H9 (cell line): Measurements from ENCODE around the gene TNIK. TPM values are rescaled to one million over a fixed set of nuclear protein-coding genes. Genes with fewer than 3 reads are reported as not detected.

Experiments
- DNase-seq: peaks from one replicate; pipeline ENCODE4 v3.0.0-alpha.2; 2017
- H2AFZ ChIP-seq: one replicate; pipeline ENCODE4 v1.6.1; 2013; ENCODE audit warnings: mild to moderate bottlenecking, low read length, control low read depth, moderate library complexity
- H2AK5ac ChIP-seq: 2 replicates; pipeline ENCODE4 v1.6.1; 2013; ENCODE audit warnings: low read length, control low read depth, mixed read lengths; ENCODE audit not compliant: insufficient read length
- H2BK120ac ChIP-seq: one replicate; pipeline ENCODE4 v1.6.1; 2013; ENCODE audit warnings: low read depth, mild to moderate bottlenecking, low read length, control low read depth, inconsistent platforms; ENCODE audit not compliant: poor library complexity, severe bottlenecking
- H2BK12ac ChIP-seq: 2 replicates; pipeline ENCODE4 v1.6.1; 2013; ENCODE audit warnings: low read length, control low read depth, mixed read lengths, low read depth; ENCODE audit not compliant: insufficient read length
- H2BK15ac ChIP-seq: 2 replicates; pipeline ENCODE4 v1.6.1; 2013; ENCODE audit warnings: low read depth, low read length, control low read depth
- H2BK20ac ChIP-seq: one replicate; pipeline ENCODE4 v1.6.1; 2013; ENCODE audit warnings: low read depth, mild to moderate bottlenecking, low read length, control low read depth, inconsistent platforms; ENCODE audit not compliant: poor library complexity, severe bottlenecking
- H2BK5ac ChIP-seq: 2 replicates; pipeline ENCODE4 v1.6.1; 2013; ENCODE audit warnings: low read length, control low read depth, mixed read lengths; ENCODE audit not compliant: insufficient read length
- H3K14ac ChIP-seq: 2 replicates; pipeline ENCODE4 v1.6.1; 2013; ENCODE audit warnings: low read length, control low read depth; ENCODE audit not compliant: insufficient read depth
- H3K18ac ChIP-seq: 2 replicates; pipeline ENCODE4 v1.6.1; 2013; ENCODE audit warnings: low read depth, mild to moderate bottlenecking, mixed read lengths, low read length, control low read depth; ENCODE audit not compliant: insufficient read length
- H3K23ac ChIP-seq: 2 replicates; pipeline ENCODE4 v1.6.1; 2013; ENCODE audit warnings: low read length, control low read depth, mixed read lengths, low read depth; ENCODE audit not compliant: insufficient read length
- H3K23me2 ChIP-seq: 2 replicates; pipeline ENCODE4 v1.6.1; 2013; ENCODE audit warnings: low read depth, mild to moderate bottlenecking, mixed read lengths, low read length, control low read depth; ENCODE audit not compliant: insufficient read length, poor library complexity, severe bottlenecking
- H3K27ac ChIP-seq: 2 replicates; pipeline ENCODE4 v1.5.1; 2013; ENCODE audit warnings: low read length, control low read depth, mixed read lengths, low read depth; ENCODE audit not compliant: insufficient read length
- H3K27me3 ChIP-seq: 2 replicates; pipeline ENCODE4 v1.6.1; 2013; ENCODE audit warnings: low read length, control low read depth, inconsistent platforms; ENCODE audit not compliant: insufficient read depth
- H3K4ac ChIP-seq: 2 replicates; pipeline ENCODE4 v1.6.1; 2013; ENCODE audit warnings: low read depth, mild to moderate bottlenecking, control low read depth, inconsistent platforms, low read length, moderate library complexity
- H3K4me1 ChIP-seq: 2 replicates; pipeline ENCODE4 v1.6.1; 2013; ENCODE audit warnings: low read length, control low read depth, inconsistent platforms; ENCODE audit not compliant: insufficient read depth
- H3K4me2 ChIP-seq: 2 replicates; pipeline ENCODE4 v1.6.1; 2013; ENCODE audit warnings: low read length, control low read depth, mixed read lengths; ENCODE audit not compliant: insufficient read length, insufficient read depth
- H3K56ac ChIP-seq: 2 replicates; pipeline ENCODE4 v1.6.1; 2013; ENCODE audit warnings: low read depth, mild to moderate bottlenecking, mixed read lengths, low read length, control low read depth; ENCODE audit not compliant: insufficient read length
- H3K79me1 ChIP-seq: 2 replicates; pipeline ENCODE4 v1.6.1; 2013; ENCODE audit warnings: low read depth, mild to moderate bottlenecking, moderate library complexity, low read length, control low read depth, inconsistent platforms; ENCODE audit not compliant: insufficient read depth, poor library complexity, severe bottlenecking
- H3K79me2 ChIP-seq: 2 replicates; pipeline ENCODE4 v1.6.1; 2013; ENCODE audit warnings: low read length, control low read depth, inconsistent platforms; ENCODE audit not compliant: insufficient read depth
- H3K9ac ChIP-seq: 2 replicates; pipeline ENCODE4 v1.6.1; 2013; ENCODE audit warnings: low read length, control low read depth, mixed read lengths; ENCODE audit not compliant: insufficient read length; ENCODE audit errors: extremely low read depth
- H3K9me3 ChIP-seq: one replicate; pipeline ENCODE4 v1.6.1; 2013; ENCODE audit warnings: low read depth, low read length, inconsistent platforms; ENCODE audit not compliant: control insufficient read depth
- H3T11ph ChIP-seq: one replicate; pipeline ENCODE4 v1.6.1; 2013; ENCODE audit warnings: mild to moderate bottlenecking, low read length, control low read depth, inconsistent platforms
- H4K20me1 ChIP-seq: one replicate; pipeline ENCODE4 v1.6.1; 2013; ENCODE audit not compliant: control insufficient read depth, insufficient read length, insufficient read depth
- H4K5ac ChIP-seq: 2 replicates; pipeline ENCODE4 v1.6.1; 2013; ENCODE audit warnings: low read depth, mild to moderate bottlenecking, mixed read lengths, low read length, control low read depth; ENCODE audit not compliant: insufficient read length
- H4K8ac ChIP-seq: replicated peaks from 2 replicates; pipeline ENCODE4 v1.6.1; 2013; ENCODE audit warnings: low read length, control low read depth, mixed read lengths, low read depth; ENCODE audit not compliant: insufficient read length
- H4K91ac ChIP-seq: 2 replicates; pipeline ENCODE4 v1.6.1; 2013; ENCODE audit warnings: low read depth, mild to moderate bottlenecking, moderate library complexity, mixed read lengths, low read length, control low read depth; ENCODE audit not compliant: insufficient read length
- H3K27ac Mint-ChIP-seq, 3 experiments: 2 replicates in 2 of 3; 3 replicates in 1 of 3; pipeline ENCODE4 v1.8.0; 2020 to 2021; ENCODE audit warnings: mixed read lengths in 3 of 3, mild to moderate bottlenecking in 1 of 3, moderate library complexity in 1 of 3
- H3K27me3 Mint-ChIP-seq: 2 replicates; pipeline ENCODE4 v1.8.0; 2021; ENCODE audit warnings: low read depth, mild to moderate bottlenecking, moderate library complexity, mixed read lengths
- H3K36me3 Mint-ChIP-seq, 3 experiments: 2 replicates in 2 of 3; 3 replicates in 1 of 3; pipeline ENCODE4 v1.8.0; 2020 to 2021; ENCODE audit warnings: low read depth in 3 of 3, mixed read lengths in 3 of 3; ENCODE audit not compliant: insufficient read depth in 1 of 3
- H3K4me1 Mint-ChIP-seq, 2 experiments: 2 replicates each; pipeline ENCODE4 v1.8.0; 2020; ENCODE audit warnings: mixed read lengths in 2 of 2
- H3K4me3 Mint-ChIP-seq, 2 experiments: 2 replicates in 1 of 2; 3 replicates in 1 of 2; pipeline ENCODE4 v1.8.0; 2020 to 2021; ENCODE audit warnings: mild to moderate bottlenecking in 2 of 2, mixed read lengths in 2 of 2, moderate library complexity in 1 of 2
- H3K9me3 Mint-ChIP-seq, 2 experiments: 2 replicates in 1 of 2; 3 replicates in 1 of 2; pipeline ENCODE4 v1.8.0; 2020; ENCODE audit warnings: mild to moderate bottlenecking in 2 of 2, mixed read lengths in 2 of 2, moderate library complexity in 1 of 2
- WGBS: extraction: QIAGEN DNeasy Blood & Tissue Kit; methylation state at CpG from one replicate; pipeline ENCODE4 v1.1.7; 2013; ENCODE audit warnings: missing lambda C conversion rate, low lambda C conversion rate, mixed read lengths; ENCODE audit not compliant: insufficient read length; ENCODE audit errors: extremely low coverage; 5-methylcytosine and 5-hydroxymethylcytosine counted together
- total RNA-seq: library from RNA; stranded (reverse); gene quantifications from 2 replicates; pipeline ENCODE4 v1.2.1, GENCODE V29; 2021
- TF ChIP-seq, protein P1 (sequence below): fragments of 200-600 bp; sonication (generic); conservative IDR thresholded peaks from 3 replicates; pipeline ENCODE4 v1.8.0; 2021; ENCODE audit warnings: antibody characterized with exemption, mild to moderate bottlenecking

TNIK gene
- total RNA-seq, 1 experiment from 2014 or later, result 15.9 TPM

DNA sequence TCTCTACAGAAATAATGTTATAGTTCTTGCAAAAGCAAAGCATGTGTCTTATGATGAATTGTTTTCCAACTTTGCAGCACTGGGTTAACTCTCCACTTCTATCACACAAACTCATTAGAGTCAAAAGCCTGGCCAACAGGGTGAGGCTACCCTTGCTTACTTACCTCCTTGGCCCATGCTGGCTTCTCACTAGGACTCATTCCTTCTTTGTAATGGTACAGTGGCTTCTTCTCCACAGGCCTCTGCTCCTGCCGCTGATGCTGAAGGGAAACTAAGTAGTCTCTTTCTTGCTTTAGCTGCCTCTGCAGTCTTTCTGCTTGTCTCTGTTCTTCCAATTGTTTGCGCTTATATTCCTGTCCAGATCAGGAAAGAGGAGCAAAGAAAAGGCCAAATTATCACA, 322.2 kb downstream of the TNIK start:
- H3K4me1 ChIP-seq, result no peaks in the 10 kb centered on the region
- no peak for DNase-seq
- H3K23ac ChIP-seq, result no peak overlapping the region
- Mint-ChIP-seq H3K27ac (peak overlapping the region in 1 of 3 experiments; percentile 52; a peak in 3 of 7 replicates), H3K36me3 (peaks cover 0 to 7% (median 3%) of the 10 kb centered on the region in 3 experiments; a peak in 2 of 7 replicates), H3K4me3 (no peak overlapping the region), H3K27me3 (no peaks in the 10 kb centered on the region), H3K9me3 (no peaks in the 10 kb centered on the region), H3K4me1 (peaks cover 0 to 11% of the 10 kb centered on the region in 2 experiments; a peak in 2 of 4 replicates)
- no peak overlapping the region for H3K9ac ChIP-seq
- H4K5ac ChIP-seq, result no peak overlapping the region
- no peak overlapping the region for H3K14ac ChIP-seq
- no peak overlapping the region for H2BK120ac ChIP-seq
- no CpG with 5 or more reads among the region's 2 CpGs for WGBS
- H3K27me3 ChIP-seq, result no peaks in the 10 kb centered on the region
- TF ChIP-seq, protein P1, sequence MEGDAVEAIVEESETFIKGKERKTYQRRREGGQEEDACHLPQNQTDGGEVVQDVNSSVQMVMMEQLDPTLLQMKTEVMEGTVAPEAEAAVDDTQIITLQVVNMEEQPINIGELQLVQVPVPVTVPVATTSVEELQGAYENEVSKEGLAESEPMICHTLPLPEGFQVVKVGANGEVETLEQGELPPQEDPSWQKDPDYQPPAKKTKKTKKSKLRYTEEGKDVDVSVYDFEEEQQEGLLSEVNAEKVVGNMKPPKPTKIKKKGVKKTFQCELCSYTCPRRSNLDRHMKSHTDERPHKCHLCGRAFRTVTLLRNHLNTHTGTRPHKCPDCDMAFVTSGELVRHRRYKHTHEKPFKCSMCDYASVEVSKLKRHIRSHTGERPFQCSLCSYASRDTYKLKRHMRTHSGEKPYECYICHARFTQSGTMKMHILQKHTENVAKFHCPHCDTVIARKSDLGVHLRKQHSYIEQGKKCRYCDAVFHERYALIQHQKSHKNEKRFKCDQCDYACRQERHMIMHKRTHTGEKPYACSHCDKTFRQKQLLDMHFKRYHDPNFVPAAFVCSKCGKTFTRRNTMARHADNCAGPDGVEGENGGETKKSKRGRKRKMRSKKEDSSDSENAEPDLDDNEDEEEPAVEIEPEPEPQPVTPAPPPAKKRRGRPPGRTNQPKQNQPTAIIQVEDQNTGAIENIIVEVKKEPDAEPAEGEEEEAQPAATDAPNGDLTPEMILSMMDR, result no peak
- no peak overlapping the region for H2AK5ac ChIP-seq
- no peak overlapping the region for H2AFZ ChIP-seq
- no peaks in the 10 kb centered on the region for H3K9me3 ChIP-seq
- no peaks in the 10 kb centered on the region for H3K23me2 ChIP-seq
- no peak overlapping the region for H3K4me2 ChIP-seq
- no peak overlapping the region for H3K18ac ChIP-seq
- H4K91ac ChIP-seq, result no peak overlapping the region
- no peaks in the 10 kb centered on the region for H4K20me1 ChIP-seq
- H4K8ac ChIP-seq, result no peak overlapping the region
- H2BK20ac ChIP-seq, result no peak overlapping the region
- H3T11ph ChIP-seq, result no peak overlapping the region
- H3K79me2 ChIP-seq, result no peaks in the 10 kb centered on the region
- no peak overlapping the region for H3K4ac ChIP-seq
- no peak overlapping the region for H3K27ac ChIP-seq
- H3K56ac ChIP-seq, result no peak overlapping the region
- no peaks in the 10 kb centered on the region for H3K79me1 ChIP-seq
- H2BK5ac ChIP-seq, result no peak overlapping the region
- no peak overlapping the region for H2BK15ac ChIP-seq
- no peak overlapping the region for H2BK12ac ChIP-seq
